PFSK-1 (cell line): ENCODE data around the gene TBXAS1.

Experiments used
- FOXP2 ChIP-seq: optimal IDR thresholded peaks from 2 replicates; pipeline ENCODE3; 2011; ENCODE audit warnings: borderline replicate concordance, control low read depth, inconsistent platforms; ENCODE audit not compliant: insufficient read depth; ENCODE audit errors: extremely low read length, extremely low read depth
- POLR2AphosphoS5 ChIP-seq: IDR thresholded peaks from 2 replicates; pipeline ENCODE4 v1.6.1; 2012; ENCODE audit warnings: low read depth, mild to moderate bottlenecking, control low read depth, low read length, moderate library complexity
- SIN3A ChIP-seq: IDR thresholded peaks from 2 replicates; pipeline ENCODE4 v1.6.1; 2012; ENCODE audit warnings: mild to moderate bottlenecking, low read length, moderate library complexity, borderline replicate concordance; ENCODE audit not compliant: insufficient read depth
- TAF1 ChIP-seq: IDR thresholded peaks from 2 replicates; pipeline ENCODE4 v1.6.1; 2012; ENCODE audit warnings: low read length, control low read depth, borderline replicate concordance; ENCODE audit not compliant: insufficient read depth
- TF ChIP-seq, protein P1 (sequence below), 2 experiments: IDR thresholded peaks; 2 replicates each; pipeline versions ENCODE4 v1.6.1 to v1.8.0; 2011 to 2012; ENCODE audit warnings: low read depth in 2 of 2, low read length in 2 of 2, control low read depth in 1 of 2, inconsistent platforms in 1 of 2, mild to moderate bottlenecking in 1 of 2, moderate library complexity in 1 of 2; ENCODE audit not compliant: insufficient read depth in 1 of 2

Gene TBXAS1

DNA sequence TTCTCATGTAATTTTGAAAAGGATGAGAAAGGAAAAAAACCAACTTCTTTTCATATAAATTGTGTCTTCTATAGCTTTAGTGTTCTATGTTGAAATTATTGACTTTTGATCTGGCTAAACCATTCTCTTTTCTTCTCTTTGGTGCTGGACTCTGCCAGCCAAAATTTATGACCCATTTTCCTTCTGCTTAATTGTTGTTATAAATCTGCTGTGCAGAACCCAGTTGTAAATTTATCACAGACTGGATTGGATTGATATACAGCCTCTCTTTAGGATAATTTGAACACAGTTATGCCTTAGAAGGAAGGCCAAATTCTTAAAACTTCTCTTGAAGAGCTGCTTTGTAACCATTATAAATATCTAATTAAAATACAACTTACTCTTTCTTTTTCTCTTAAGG, 139.9 kb downstream of the TBXAS1 start:
- no peak for TF ChIP-seq POLR2AphosphoS5
- TF ChIP-seq, protein P1, sequence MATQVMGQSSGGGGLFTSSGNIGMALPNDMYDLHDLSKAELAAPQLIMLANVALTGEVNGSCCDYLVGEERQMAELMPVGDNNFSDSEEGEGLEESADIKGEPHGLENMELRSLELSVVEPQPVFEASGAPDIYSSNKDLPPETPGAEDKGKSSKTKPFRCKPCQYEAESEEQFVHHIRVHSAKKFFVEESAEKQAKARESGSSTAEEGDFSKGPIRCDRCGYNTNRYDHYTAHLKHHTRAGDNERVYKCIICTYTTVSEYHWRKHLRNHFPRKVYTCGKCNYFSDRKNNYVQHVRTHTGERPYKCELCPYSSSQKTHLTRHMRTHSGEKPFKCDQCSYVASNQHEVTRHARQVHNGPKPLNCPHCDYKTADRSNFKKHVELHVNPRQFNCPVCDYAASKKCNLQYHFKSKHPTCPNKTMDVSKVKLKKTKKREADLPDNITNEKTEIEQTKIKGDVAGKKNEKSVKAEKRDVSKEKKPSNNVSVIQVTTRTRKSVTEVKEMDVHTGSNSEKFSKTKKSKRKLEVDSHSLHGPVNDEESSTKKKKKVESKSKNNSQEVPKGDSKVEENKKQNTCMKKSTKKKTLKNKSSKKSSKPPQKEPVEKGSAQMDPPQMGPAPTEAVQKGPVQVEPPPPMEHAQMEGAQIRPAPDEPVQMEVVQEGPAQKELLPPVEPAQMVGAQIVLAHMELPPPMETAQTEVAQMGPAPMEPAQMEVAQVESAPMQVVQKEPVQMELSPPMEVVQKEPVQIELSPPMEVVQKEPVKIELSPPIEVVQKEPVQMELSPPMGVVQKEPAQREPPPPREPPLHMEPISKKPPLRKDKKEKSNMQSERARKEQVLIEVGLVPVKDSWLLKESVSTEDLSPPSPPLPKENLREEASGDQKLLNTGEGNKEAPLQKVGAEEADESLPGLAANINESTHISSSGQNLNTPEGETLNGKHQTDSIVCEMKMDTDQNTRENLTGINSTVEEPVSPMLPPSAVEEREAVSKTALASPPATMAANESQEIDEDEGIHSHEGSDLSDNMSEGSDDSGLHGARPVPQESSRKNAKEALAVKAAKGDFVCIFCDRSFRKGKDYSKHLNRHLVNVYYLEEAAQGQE (IDR thresholded peaks at IDR 0.05; ENCODE audit: insufficient read depth in 1 of 2, low read depth in 2 of 2, low read length in 2 of 2): no peak
- TF ChIP-seq TAF1: no peak
- no peak for TF ChIP-seq SIN3A
- TF ChIP-seq FOXP2: no peak

DNA sequence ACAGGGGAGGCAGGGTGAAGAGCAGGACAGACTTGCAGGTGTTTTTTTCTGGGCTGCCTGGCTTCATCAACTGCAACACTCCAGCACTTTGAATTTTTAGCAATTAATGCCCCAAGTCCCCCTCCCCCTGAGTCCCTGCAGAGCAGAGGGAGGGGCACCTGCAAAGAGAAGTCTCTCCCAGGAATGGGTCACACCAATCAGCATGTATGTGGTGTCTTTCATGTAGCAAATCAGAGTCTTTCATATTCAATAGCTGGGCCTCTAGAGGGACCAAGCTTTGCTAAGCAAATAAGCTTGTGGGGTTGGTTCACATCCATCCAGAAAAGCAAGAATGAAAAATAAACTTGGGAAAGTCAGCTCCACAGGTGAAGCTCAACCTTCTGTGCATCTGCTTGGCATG, 143.0 kb downstream of the TBXAS1 start:
- TF ChIP-seq SIN3A (no peak), POLR2AphosphoS5 (no peak)

DNA sequence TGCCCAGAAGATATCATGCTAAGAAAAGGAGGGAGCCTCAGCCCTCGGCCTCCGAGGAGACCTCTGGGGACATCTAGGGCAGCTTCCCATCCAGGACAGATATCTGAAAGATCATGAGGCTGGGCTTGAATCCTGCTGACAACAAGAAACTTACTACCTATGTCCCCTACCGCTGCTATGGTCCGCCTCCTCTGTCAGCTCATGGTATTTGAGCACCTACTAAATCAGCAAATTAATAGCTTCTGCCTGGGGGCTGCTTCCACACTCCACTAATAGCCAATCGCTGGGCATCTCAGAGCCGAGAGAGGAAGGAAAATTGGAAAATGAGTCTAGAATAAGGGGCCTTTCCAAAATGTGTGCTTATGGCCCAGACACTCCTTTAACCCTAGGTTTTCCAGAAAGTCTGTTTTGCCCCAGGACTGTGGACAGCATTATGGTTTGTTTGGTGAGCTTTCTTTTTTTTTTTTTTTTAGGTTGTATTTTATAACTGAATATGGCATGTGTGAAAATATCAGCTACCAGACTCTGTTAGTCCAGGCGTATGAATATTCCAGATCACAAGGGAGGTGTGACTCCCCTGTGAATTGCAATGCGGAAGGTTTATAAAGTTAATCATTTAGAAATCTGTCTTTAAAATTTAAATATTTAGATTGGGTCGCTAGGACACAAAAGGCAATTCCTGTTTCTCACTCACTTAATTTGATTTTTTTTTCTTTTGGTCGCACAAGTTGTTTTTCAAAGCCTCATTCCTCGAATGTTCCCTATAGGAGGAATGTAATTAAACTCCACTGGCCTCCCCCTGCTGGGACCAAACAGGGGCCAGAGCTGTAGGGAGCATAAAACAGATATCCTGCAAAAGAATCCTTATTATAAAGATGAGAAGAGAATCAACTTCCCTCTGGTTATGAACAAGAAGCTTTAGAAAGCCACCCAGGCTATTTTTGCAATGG, 144.3 kb downstream of the TBXAS1 start:
- TF ChIP-seq, protein P1 (IDR thresholded peaks at IDR 0.05; ENCODE audit: insufficient read depth in 1 of 2, low read depth in 2 of 2, low read length in 2 of 2): no peak
- TF ChIP-seq FOXP2 (no peak), TAF1 (no peak), POLR2AphosphoS5 (no peak), SIN3A (no peak)

DNA sequence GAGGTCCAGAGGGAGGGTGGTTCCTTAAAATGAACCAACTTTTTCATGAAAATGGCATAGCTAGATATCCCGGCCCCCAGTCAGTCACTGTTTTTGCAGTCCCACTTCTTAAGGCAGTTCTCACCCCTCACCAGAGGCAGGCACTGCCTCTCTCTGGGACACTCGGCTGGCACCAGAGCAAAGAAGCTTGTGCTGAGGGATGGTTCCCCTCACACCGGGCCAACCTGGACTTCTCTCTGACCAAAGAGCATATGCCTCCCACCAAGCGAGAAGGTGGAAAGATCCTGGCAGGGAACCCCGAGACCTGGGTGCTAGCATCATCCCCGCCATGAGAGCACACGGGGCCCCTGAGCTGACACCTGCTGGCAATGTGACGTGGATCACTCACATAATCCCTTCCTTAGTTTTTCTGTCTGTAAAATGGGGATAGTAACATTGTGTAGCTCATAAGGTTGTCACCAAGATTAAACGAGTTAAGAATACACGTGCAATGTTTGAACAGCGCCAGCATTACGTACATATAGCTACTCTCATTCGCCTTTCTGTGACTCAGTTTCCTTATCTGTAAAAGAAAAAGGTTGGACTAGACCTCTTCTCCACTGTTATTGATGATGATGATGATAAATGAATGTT, 145.2 kb downstream of the TBXAS1 start:
- no peak for TF ChIP-seq TAF1
- no peak for TF ChIP-seq POLR2AphosphoS5
- TF ChIP-seq SIN3A: no peak
- no peak for TF ChIP-seq FOXP2
- TF ChIP-seq, protein P1 (IDR thresholded peaks at IDR 0.05; ENCODE audit: insufficient read depth in 1 of 2, low read depth in 2 of 2, low read length in 2 of 2): no peak

DNA sequence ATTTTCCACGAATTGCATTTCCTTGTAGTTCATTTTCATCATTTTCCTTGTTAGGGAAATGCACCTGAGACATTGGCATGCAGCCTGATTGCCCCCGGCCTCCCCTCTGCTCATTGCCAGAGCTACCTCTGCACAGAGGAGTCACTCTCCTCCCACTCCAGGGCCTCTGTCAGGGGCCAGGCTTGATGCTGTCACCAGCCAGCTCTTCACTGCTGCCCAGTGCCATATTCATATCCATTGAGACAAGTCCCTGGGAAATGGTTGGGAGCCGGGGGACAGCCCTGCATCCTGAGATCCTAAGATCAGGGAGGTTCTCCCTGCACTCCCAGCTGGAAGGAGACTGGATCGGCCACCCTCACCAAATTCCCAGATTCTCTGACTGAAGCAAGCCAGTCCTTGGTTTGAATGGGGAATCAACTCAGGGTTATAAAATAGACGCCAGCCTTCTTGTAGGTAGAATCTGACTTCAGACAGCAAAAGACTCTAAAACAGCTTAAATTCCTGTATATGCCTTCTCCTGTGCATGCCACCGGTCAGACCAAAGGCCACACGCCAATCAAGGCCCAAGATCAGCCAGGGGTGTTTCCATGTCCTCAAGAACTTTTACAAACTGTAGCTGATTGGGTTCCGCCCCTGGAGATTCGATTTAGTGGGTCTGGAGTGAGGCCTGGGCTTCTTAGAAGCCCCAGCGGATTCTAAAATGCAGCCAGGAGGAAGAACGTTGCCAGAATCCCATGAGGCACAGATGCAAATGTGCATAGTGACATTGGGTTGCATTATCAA, 147.2 kb downstream of the TBXAS1 start:
- TF ChIP-seq POLR2AphosphoS5: no peak
- TF ChIP-seq TAF1: no peak
- no peak for TF ChIP-seq SIN3A
- TF ChIP-seq, protein P1 (IDR thresholded peaks at IDR 0.05; ENCODE audit: insufficient read depth in 1 of 2, low read depth in 2 of 2, low read length in 2 of 2): no peak
- TF ChIP-seq FOXP2: no peak
